HepG2 (cell line): ENCODE results near the gene MS4A15. TPM values are rescaled to one million over a fixed set of nuclear protein-coding genes. Genes with fewer than 3 reads are reported as not detected.

Experiments used
- DMTF1 ChIP-seq: sonication (generic); formaldehyde crosslinking; IDR thresholded peaks from 2 replicates; pipeline ENCODE4 v1.4.0; 2020; ENCODE audit warnings: mild to moderate bottlenecking, missing genetic modification reagents
- ELF3 ChIP-seq: IDR thresholded peaks from 2 replicates; pipeline ENCODE4 v1.6.1; 2016; ENCODE audit warnings: missing genetic modification reagents, missing compliant biosample characterization
- ETS1 ChIP-seq: sonication (generic); formaldehyde crosslinking; IDR thresholded peaks from 2 replicates; pipeline ENCODE4 v1.4.0; 2020; ENCODE audit warnings: missing genetic modification reagents
- FOSL2 ChIP-seq: sonication (generic); formaldehyde crosslinking; IDR thresholded peaks from 2 replicates; pipeline ENCODE4 v1.4.0; 2020; ENCODE audit warnings: missing genetic modification reagents
- GFI1 ChIP-seq: sonication (generic); formaldehyde crosslinking; IDR thresholded peaks from 2 replicates; pipeline ENCODE4 v1.5.0; 2020; ENCODE audit warnings: missing genetic modification reagents, mild to moderate bottlenecking, borderline replicate concordance
- KAT8 ChIP-seq: IDR thresholded peaks from 2 replicates; pipeline ENCODE4 v1.6.1; 2016; ENCODE audit warnings: missing genetic modification reagents, missing compliant biosample characterization
- KDM2A ChIP-seq: sonication (generic); formaldehyde crosslinking; IDR thresholded peaks from 2 replicates; pipeline ENCODE4 v1.4.0; 2020; ENCODE audit warnings: low read depth, missing genetic modification reagents, borderline replicate concordance
- MIER3 ChIP-seq: IDR thresholded peaks from 2 replicates; pipeline ENCODE4 v1.6.1; 2016; ENCODE audit warnings: missing compliant biosample characterization, borderline replicate concordance
- POLR2AphosphoS5 ChIP-seq: IDR thresholded peaks from 2 replicates; pipeline ENCODE4 v1.6.1; 2012; ENCODE audit warnings: low read depth, low read length
- STAG1 ChIP-seq: sonication (generic); formaldehyde crosslinking; IDR thresholded peaks from 2 replicates; pipeline ENCODE4 v1.4.0; 2020; ENCODE audit warnings: missing genetic modification reagents
- TEAD3 ChIP-seq: optimal IDR thresholded peaks from 2 replicates; pipeline ENCODE3; 2016; ENCODE audit warnings: borderline replicate concordance
- ZNF546 ChIP-seq: sonication (generic); formaldehyde crosslinking; conservative IDR thresholded peaks from 2 replicates; pipeline ENCODE4 v1.8.1; 2023; ENCODE audit warnings: mild to moderate bottlenecking, missing genetic modification reagents
- ZNF615 ChIP-seq: sonication (generic); formaldehyde crosslinking; IDR thresholded peaks from 2 replicates; pipeline ENCODE4 v1.5.0; 2020; ENCODE audit warnings: mild to moderate bottlenecking, missing genetic modification reagents, borderline replicate concordance
- ZNF788 ChIP-seq: sonication (generic); formaldehyde crosslinking; IDR thresholded peaks from 2 replicates; pipeline ENCODE4 v1.5.0; 2020; ENCODE audit warnings: mild to moderate bottlenecking, missing genetic modification reagents, borderline replicate concordance
- polyA plus RNA-seq, 8 experiments: library from polyadenylated mRNA; depleted of rRNA in 3 of 8; stranded (reverse) in 7 of 8; unstranded in 1 of 8; fragments of >200 nt; fragmentation: Illumina TruSeq in 4 of 8; extraction: Trizol in 4 of 8; gene quantifications; 2 replicates each; pipeline versions ENCODE4 v1.2.1 to v1.2.3, GENCODE V29; 2011 to 2016; ENCODE audit warnings: low read depth in 4 of 8, missing spikeins in 1 of 8, mixed read lengths in 1 of 8; ENCODE audit not compliant: insufficient read depth in 1 of 8
- total RNA-seq, 5 experiments: library from RNA; depleted of rRNA; stranded (reverse); fragments of >200 nt; fragmentation: Illumina TruSeq; extraction: Trizol; gene quantifications; 2 replicates each; pipeline ENCODE4 v1.2.3, GENCODE V29; 2016; ENCODE audit warnings: low read depth in 1 of 5
- TF ChIP-seq, protein P1 (sequence below): sonication (generic); formaldehyde crosslinking; IDR thresholded peaks from 2 replicates; pipeline ENCODE4 v1.4.0; 2020; ENCODE audit warnings: missing genetic modification reagents
- TF ChIP-seq, protein P2 (sequence below): sonication (generic); formaldehyde crosslinking; IDR thresholded peaks from 2 replicates; pipeline ENCODE4 v1.8.1; 2023; ENCODE audit warnings: mild to moderate bottlenecking, missing genetic modification reagents
- TF ChIP-seq, protein P3 (sequence below): sonication (generic); formaldehyde crosslinking; IDR thresholded peaks from 2 replicates; pipeline ENCODE4 v1.4.0; 2020; ENCODE audit warnings: missing genetic modification reagents

Gene MS4A15
- total and polyA plus RNA-seq, 2 of the 13 experiments (the other 11 are each of a cell fraction or from before 2014, with no cell fraction given) = not detected

GRCh38 chr11:60775420-60775961, 18.8 kb downstream of the MS4A15 start (continued):
- TF ChIP-seq, protein P1, sequence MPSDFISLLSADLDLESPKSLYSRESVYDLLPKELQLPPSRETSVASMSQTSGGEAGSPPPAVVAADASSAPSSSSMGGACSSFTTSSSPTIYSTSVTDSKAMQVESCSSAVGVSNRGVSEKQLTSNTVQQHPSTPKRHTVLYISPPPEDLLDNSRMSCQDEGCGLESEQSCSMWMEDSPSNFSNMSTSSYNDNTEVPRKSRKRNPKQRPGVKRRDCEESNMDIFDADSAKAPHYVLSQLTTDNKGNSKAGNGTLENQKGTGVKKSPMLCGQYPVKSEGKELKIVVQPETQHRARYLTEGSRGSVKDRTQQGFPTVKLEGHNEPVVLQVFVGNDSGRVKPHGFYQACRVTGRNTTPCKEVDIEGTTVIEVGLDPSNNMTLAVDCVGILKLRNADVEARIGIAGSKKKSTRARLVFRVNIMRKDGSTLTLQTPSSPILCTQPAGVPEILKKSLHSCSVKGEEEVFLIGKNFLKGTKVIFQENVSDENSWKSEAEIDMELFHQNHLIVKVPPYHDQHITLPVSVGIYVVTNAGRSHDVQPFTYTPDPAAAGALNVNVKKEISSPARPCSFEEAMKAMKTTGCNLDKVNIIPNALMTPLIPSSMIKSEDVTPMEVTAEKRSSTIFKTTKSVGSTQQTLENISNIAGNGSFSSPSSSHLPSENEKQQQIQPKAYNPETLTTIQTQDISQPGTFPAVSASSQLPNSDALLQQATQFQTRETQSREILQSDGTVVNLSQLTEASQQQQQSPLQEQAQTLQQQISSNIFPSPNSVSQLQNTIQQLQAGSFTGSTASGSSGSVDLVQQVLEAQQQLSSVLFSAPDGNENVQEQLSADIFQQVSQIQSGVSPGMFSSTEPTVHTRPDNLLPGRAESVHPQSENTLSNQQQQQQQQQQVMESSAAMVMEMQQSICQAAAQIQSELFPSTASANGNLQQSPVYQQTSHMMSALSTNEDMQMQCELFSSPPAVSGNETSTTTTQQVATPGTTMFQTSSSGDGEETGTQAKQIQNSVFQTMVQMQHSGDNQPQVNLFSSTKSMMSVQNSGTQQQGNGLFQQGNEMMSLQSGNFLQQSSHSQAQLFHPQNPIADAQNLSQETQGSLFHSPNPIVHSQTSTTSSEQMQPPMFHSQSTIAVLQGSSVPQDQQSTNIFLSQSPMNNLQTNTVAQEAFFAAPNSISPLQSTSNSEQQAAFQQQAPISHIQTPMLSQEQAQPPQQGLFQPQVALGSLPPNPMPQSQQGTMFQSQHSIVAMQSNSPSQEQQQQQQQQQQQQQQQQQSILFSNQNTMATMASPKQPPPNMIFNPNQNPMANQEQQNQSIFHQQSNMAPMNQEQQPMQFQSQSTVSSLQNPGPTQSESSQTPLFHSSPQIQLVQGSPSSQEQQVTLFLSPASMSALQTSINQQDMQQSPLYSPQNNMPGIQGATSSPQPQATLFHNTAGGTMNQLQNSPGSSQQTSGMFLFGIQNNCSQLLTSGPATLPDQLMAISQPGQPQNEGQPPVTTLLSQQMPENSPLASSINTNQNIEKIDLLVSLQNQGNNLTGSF (CRISPR knock-in tag) = no peak
- no peak for TF ChIP-seq ETS1
- no peak for TF ChIP-seq POLR2AphosphoS5
- no peak for TF ChIP-seq KDM2A
- TF ChIP-seq ZNF788 (CRISPR knock-in tag) = peak; percentile 31; the same call in 1 of the 2 replicates
- 0 out of 2 replicates have a peak, but pooled peaks have one; percentile 32 for TF ChIP-seq KAT8
- TF ChIP-seq, protein P2, sequence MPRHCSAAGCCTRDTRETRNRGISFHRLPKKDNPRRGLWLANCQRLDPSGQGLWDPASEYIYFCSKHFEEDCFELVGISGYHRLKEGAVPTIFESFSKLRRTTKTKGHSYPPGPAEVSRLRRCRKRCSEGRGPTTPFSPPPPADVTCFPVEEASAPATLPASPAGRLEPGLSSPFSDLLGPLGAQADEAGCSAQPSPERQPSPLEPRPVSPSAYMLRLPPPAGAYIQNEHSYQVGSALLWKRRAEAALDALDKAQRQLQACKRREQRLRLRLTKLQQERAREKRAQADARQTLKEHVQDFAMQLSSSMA = no peak
- TF ChIP-seq GFI1 (CRISPR knock-in tag) = no peak
- no peak for TF ChIP-seq ELF3 (CRISPR knock-in tag)
- TF ChIP-seq TEAD3 = peak; percentile 72
- no peak for TF ChIP-seq MIER3 (CRISPR knock-in tag)
- TF ChIP-seq FOSL2 (CRISPR knock-in tag) = 0 out of 2 replicates have a peak, but pooled peaks have one; percentile 15
- no peak for TF ChIP-seq ZNF615 (CRISPR knock-in tag)
- TF ChIP-seq DMTF1 = no peak
- TF ChIP-seq ZNF546 (CRISPR knock-in tag) = no peak
- TF ChIP-seq, protein P3, sequence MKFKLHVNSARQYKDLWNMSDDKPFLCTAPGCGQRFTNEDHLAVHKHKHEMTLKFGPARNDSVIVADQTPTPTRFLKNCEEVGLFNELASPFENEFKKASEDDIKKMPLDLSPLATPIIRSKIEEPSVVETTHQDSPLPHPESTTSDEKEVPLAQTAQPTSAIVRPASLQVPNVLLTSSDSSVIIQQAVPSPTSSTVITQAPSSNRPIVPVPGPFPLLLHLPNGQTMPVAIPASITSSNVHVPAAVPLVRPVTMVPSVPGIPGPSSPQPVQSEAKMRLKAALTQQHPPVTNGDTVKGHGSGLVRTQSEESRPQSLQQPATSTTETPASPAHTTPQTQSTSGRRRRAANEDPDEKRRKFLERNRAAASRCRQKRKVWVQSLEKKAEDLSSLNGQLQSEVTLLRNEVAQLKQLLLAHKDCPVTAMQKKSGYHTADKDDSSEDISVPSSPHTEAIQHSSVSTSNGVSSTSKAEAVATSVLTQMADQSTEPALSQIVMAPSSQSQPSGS (CRISPR knock-in tag) = no peak
- TF ChIP-seq STAG1 (CRISPR knock-in tag) = peak; percentile 81
